Heart left ventricle (tissue), 13 donors: ENCODE measurements around the gene PIP4K2A.

Experiments used
- POLR2A ChIP-seq, 2 donors: fragments of 450-650 bp; IDR thresholded peaks; one replicate each; pipeline ENCODE4 v1.6.1; 2017; ENCODE audit warnings: antibody characterized with exemption in 2 of 2, mild to moderate bottlenecking in 2 of 2, moderate library complexity in 2 of 2
- TF ChIP-seq, protein P1 (sequence below), 12 donors: fragments of 200-600 bp; sonication (generic) in 4 of 12; IDR thresholded peaks; one replicate each; pipeline versions ENCODE4 v1.5.0 to v1.8.0; 2018 to 2022; ENCODE audit warnings: antibody characterized with exemption in 12 of 12, mild to moderate bottlenecking in 5 of 12
- donor health status: ischemic (EF 13 %, LVEDD 7.1; RV severe dilation, severe dysfunction).
- donor health status: DM: no; HTN: yes; CAD: no.
- donor health status: DM: no; HTN: no; CAD: no.
- donor health status: ischemic (EF 25% LVEDD 6.9; RV normal size, moderate dysfunction).
- donor health status: ischemic (EF 25% LVEDD 5.7; RV mildly dilated, moderate dysfunction).
- donor health status: ischemic (EF 35%, LVEDD 5.7; RV mildly dilated, moderate dysfunction).
- donor health status: nonischemic (EF 11% LVEDD 7.7; RV severe dilation, severe dysfunction).
- donor health status: DM: yes; HTN: yes; CAD: no.
- donor health status: PGD.
- donor health status: ischemic (EF 29% LVEDD 5.4; RV normal size, mild dysfunction).
- donor health status: nonischemic (EF 23%, LVEDD 6.1; RV moderate dilation, normal function).

DNA sequence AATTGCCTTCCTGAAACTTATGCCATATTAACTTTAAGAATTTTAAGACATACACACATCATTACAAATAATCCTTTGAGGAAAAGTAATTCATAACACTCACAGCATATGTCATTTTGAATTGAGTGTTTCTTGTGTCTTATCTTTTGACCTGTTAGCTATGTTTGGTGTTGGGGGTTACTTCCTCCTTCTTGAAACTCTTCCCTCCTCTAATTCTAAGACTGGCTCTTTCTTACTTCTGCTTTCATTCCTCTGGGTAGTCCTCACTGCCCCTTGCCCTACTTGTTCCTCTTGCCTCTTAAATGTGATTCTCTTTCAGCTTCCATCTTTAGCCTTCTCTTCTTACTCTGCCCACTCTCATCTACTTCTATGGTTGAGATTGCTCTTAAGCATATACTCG is 28.3 kb upstream of the PIP4K2A start:
- TF ChIP-seq, protein P1, sequence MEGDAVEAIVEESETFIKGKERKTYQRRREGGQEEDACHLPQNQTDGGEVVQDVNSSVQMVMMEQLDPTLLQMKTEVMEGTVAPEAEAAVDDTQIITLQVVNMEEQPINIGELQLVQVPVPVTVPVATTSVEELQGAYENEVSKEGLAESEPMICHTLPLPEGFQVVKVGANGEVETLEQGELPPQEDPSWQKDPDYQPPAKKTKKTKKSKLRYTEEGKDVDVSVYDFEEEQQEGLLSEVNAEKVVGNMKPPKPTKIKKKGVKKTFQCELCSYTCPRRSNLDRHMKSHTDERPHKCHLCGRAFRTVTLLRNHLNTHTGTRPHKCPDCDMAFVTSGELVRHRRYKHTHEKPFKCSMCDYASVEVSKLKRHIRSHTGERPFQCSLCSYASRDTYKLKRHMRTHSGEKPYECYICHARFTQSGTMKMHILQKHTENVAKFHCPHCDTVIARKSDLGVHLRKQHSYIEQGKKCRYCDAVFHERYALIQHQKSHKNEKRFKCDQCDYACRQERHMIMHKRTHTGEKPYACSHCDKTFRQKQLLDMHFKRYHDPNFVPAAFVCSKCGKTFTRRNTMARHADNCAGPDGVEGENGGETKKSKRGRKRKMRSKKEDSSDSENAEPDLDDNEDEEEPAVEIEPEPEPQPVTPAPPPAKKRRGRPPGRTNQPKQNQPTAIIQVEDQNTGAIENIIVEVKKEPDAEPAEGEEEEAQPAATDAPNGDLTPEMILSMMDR (IDR thresholded peaks at IDR 0.05) = no peak
- TF ChIP-seq POLR2A (IDR thresholded peaks at IDR 0.05) = no peak
